Measurements from ENCODE around the gene MRPL37.

MRPL37 gene

DNA sequence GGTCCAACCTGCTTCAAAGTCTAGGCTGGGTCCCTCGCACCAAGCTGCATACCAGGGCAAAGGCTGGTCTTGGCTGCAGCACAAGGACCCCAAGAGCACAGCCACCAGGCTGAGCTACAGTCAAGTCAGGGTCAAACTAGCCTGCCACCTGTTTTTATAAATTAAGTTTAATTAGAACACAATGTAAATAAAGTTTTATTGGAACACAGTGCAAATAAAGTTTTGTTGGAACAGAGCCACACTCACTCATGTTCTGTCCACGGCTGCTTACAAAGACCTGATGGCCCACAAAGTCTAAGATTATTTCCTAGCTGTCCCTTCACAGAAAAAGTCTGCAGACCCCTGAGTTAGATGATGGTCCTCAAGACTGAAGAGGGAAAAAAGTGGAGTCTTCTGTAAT, 66.2 kb downstream of the MRPL37 start:
- no peak for TF ChIP-seq EZH2phosphoT487 (conservative IDR thresholded peaks at IDR 0.05; ENCODE audit: low read length)
- TF ChIP-seq, protein P1, sequence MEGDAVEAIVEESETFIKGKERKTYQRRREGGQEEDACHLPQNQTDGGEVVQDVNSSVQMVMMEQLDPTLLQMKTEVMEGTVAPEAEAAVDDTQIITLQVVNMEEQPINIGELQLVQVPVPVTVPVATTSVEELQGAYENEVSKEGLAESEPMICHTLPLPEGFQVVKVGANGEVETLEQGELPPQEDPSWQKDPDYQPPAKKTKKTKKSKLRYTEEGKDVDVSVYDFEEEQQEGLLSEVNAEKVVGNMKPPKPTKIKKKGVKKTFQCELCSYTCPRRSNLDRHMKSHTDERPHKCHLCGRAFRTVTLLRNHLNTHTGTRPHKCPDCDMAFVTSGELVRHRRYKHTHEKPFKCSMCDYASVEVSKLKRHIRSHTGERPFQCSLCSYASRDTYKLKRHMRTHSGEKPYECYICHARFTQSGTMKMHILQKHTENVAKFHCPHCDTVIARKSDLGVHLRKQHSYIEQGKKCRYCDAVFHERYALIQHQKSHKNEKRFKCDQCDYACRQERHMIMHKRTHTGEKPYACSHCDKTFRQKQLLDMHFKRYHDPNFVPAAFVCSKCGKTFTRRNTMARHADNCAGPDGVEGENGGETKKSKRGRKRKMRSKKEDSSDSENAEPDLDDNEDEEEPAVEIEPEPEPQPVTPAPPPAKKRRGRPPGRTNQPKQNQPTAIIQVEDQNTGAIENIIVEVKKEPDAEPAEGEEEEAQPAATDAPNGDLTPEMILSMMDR (IDR thresholded peaks at IDR 0.05; ENCODE audit: insufficient read depth, low read length, poor library complexity, severe bottlenecking) = no peak
- no peaks in the 10 kb centered on the region for H3K36me3 ChIP-seq (ENCODE audit: low read length)
- H3K4me3 ChIP-seq (ENCODE audit: insufficient read depth, low read length, poor library complexity, severe bottlenecking) = no peak overlapping the region
- no peak overlapping the region for H3K27ac ChIP-seq (ENCODE audit: low read depth, low read length)
- no peaks in the 10 kb centered on the region for H3K9me3 ChIP-seq (ENCODE audit: insufficient read depth, low read length)
- H3F3A ChIP-seq (ENCODE audit: insufficient read depth) = no peaks in the 10 kb centered on the region
- H4K20me1 ChIP-seq (ENCODE audit: low read depth, low read length) = no peaks in the 10 kb centered on the region
- no peak overlapping the region for H3K4me2 ChIP-seq (ENCODE audit: low read depth, low read length, poor library complexity, severe bottlenecking)
- no peaks in the 10 kb centered on the region for H3K79me2 ChIP-seq (ENCODE audit: insufficient read depth, low read length)
- no peaks in the 10 kb centered on the region for H3K9me2 ChIP-seq (replicated peaks; ENCODE audit: insufficient read depth, low read length)
- H3K27me3 ChIP-seq (ENCODE audit: low read length) = no peaks in the 10 kb centered on the region
- no peak overlapping the region for H3K9ac ChIP-seq (ENCODE audit: low read length)
- H2AFZ ChIP-seq (ENCODE audit: low read depth, low read length, severe bottlenecking) = no peak overlapping the region

DNA sequence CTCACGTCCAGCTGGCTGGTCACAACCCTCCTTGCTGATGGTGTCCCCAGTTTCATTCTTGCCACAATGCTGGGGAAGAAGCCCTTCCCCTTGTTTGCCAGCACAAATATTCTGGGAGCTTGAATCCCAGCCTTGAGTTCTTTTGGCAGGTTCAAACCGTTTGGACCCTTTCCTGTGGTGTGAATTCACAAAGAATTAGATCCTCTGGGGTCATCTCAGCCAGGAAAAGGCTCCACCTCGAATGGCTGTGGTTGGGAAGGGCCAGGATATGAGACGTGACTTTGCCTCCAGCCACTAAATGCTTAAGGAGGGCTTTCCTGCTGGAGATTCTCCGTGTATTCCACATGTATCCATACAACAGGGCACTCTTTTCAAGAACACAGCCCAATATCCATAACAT, 66.9 kb downstream of the MRPL37 start:
- H3F3A ChIP-seq (ENCODE audit: insufficient read depth) = no peaks in the 10 kb centered on the region
- no peak overlapping the region for H3K27ac ChIP-seq (ENCODE audit: low read depth, low read length)

More for the DNA sequence above, 66.9 kb downstream of the MRPL37 start:
- H2AFZ ChIP-seq (ENCODE audit: low read depth, low read length, severe bottlenecking) = no peak overlapping the region
- H3K27me3 ChIP-seq (ENCODE audit: low read length) = no peaks in the 10 kb centered on the region
- H3K9me3 ChIP-seq (ENCODE audit: insufficient read depth, low read length) = no peaks in the 10 kb centered on the region
- no peak overlapping the region for H3K9ac ChIP-seq (ENCODE audit: low read length)
- no peak overlapping the region for H3K4me3 ChIP-seq (ENCODE audit: insufficient read depth, low read length, poor library complexity, severe bottlenecking)
- TF ChIP-seq, protein P1 (IDR thresholded peaks at IDR 0.05; ENCODE audit: insufficient read depth, low read length, poor library complexity, severe bottlenecking) = no peak
- no peak for TF ChIP-seq EZH2phosphoT487 (conservative IDR thresholded peaks at IDR 0.05; ENCODE audit: low read length)
- no peaks in the 10 kb centered on the region for H3K9me2 ChIP-seq (replicated peaks; ENCODE audit: insufficient read depth, low read length)
- no peak overlapping the region for H3K4me2 ChIP-seq (ENCODE audit: low read depth, low read length, poor library complexity, severe bottlenecking)
- H3K36me3 ChIP-seq (ENCODE audit: low read length) = no peaks in the 10 kb centered on the region
- no peaks in the 10 kb centered on the region for H3K79me2 ChIP-seq (ENCODE audit: insufficient read depth, low read length)
- H4K20me1 ChIP-seq (ENCODE audit: low read depth, low read length) = no peaks in the 10 kb centered on the region
